ENCODE measurements around the gene GCK.

Gene GCK

DNA sequence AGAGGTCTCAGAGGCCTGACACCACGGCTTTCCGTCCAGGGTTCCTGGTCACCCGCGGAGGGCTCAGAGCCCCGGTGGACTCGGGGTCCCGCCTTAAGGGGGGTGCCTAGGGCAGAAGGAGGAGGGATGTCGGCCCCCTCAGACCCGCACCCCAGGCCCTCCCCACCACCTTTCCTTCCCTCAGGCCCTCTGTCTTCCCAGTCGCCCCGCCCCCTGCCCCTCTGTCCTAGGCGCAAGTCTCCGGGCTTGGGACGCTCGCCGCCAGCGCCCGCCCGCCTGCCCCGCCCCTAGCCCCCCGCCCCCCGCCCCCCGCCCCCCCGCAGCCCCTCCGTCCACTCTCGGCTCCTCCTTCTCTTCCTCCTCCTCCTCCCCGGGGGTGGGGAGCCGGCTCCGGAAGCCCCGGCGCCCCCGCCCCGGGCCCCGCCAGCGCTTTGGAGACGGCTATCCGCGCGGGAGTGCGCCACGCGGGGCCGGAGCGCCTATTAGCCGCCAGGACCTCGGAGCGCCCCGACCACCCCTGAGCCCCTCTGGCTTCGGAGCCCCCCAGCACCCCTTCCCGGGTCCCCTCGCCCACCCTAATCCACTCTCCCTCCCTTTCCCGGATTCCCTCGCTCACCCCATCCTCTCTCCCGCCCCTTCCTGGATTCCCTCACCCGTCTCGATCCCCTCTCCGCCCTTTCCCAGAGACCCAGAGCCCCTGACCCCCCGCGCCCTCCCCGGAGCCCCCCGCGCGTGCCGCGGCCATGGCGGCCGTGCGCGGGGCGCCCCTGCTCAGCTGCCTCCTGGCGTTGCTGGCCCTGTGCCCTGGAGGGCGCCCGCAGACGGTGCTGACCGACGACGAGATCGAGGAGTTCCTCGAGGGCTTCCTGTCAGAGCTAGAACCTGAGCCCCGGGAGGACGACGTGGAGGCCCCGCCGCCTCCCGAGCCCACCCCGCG, 85.0 kb downstream of the GCK start, which contains the start of gene AEBP1:
TSS of gene AEBP1 (plus strand) at position 423 of the 937 bp plus-strand sequence. CDS start at position 744, 321 bp downstream.
- no peak for DNase-seq (ENCODE audit: low read depth)

DNA sequence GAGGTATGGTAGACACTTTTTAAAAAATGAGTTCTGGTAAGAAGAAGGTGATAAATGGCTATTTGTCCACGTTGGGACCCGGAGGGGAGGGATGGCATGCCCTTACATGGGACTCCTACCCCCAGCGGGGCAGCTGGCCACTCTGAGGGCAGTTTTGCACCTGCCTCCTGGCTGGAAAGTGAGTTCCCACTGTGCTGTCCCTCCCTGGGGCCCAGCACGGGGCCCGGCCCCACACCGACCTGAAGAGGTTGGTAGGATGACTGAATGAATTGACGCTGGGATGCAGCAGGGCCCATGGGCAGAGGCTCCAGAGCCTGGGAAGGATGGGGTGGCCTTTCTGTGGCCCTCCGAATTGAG, 85.7 kb downstream of the GCK start:
- no peak for DNase-seq (ENCODE audit: low read depth)

DNA sequence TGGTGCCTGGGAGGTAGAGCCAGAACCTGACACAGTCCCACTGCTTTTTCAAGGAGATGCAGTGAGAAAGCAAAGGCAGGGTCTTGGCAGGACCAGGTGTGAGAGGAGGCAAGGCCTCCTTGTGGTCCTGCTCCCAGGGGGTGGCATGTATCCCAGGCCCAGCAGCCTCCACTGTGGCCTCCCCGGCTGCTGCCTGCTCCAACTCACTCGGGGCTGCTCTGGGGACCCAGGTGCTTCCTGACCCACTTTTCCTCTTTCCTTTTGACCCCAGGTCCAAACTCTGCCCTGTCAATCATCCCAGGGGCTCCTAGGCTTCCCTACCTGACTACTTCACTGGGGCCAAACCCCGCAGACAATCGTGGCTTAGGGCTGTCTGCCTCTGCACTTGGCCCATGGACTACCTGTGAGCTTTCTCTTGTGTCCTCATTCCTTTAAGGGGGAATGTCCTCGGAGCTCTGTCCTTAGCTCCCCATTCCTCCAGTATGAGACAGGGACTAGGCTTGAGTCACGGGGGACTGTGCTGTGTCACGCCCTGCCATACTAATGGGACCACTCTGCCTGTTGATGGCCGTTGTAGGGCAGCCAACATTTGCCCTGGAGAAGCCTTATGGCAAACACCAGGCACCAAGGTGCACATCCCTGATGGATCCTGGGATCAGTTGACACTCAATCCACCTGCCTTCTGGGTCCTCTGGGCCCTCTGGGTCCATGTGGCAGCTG, 86.2 kb downstream of the GCK start:
- DNase-seq (ENCODE audit: low read depth), result no peak

DNA sequence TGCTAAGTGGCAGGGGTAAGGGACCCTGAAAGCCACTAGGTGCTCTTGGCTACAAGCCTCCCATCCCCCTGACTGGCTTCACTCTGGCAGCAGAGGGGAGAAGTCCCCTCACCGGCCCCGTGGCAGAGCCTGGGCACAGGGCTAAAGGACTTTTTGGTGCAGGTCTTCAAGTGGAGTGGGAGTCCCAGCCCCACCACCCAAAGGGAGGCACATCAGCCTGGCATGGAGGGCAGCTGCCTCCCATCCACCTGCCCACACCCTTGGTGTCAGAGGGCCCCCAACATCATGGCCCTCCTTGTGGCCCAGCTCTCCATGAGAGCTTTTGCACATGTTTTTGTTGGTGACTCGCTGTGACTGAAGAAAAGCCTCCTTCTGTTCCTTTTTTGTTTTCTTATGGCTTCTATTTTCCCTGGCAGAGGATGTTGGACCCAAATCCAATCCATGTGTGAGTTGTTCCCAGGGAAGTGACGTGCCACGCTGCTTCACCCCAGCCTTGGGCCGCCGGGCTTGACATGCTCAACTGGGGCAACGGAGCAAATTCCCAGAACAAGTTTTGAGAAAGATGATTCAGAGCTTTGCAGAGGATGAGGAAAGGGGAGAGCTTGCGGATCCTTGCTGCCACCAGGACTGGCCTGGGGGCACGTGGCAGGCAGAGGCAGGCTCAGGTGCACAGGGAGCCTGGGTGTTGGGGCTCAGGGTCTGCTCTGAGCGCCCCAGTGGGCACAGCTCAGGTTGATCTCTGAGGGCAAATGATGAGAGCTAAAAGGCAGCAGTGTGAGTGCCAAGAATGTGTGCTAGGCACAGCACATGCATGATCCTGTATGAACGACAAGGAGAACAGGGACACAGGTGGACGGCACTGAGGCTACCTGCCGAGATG, 87.0 kb downstream of the GCK start:
- no peak for DNase-seq (ENCODE audit: low read depth)

DNA sequence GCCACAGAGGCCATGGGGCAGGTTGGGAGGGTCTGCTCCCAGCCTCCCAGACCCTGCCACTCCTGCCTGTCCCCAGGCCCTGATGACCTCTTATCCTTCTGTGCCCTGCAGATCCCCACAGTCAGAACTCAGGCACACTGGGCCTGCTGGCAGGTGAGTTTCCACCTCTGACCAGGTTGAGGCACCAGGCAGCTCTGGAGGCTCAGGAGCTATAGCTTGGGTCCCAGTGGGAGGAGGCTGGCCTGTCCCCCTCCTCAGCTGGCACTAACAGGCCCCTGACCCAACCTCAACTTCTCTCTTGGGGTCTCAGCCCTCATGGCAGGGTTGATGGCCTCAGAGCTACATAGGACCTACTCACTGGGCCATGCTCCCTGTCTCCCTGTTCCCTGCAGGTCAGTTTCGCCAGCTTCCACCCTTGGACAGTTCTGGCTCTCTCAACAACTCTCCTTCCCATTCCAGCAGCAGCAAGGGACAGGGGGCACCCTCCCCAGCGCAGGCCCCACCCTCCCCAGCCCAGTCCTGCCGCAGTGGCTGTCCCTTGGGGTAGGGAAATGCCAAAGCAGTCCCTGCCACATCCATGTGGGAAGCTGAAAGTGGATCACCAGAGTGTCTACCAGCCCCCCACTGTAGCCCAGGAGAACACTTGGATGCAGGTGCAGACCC, 87.8 kb downstream of the GCK start:
- no peak for DNase-seq (ENCODE audit: low read depth)

DNA sequence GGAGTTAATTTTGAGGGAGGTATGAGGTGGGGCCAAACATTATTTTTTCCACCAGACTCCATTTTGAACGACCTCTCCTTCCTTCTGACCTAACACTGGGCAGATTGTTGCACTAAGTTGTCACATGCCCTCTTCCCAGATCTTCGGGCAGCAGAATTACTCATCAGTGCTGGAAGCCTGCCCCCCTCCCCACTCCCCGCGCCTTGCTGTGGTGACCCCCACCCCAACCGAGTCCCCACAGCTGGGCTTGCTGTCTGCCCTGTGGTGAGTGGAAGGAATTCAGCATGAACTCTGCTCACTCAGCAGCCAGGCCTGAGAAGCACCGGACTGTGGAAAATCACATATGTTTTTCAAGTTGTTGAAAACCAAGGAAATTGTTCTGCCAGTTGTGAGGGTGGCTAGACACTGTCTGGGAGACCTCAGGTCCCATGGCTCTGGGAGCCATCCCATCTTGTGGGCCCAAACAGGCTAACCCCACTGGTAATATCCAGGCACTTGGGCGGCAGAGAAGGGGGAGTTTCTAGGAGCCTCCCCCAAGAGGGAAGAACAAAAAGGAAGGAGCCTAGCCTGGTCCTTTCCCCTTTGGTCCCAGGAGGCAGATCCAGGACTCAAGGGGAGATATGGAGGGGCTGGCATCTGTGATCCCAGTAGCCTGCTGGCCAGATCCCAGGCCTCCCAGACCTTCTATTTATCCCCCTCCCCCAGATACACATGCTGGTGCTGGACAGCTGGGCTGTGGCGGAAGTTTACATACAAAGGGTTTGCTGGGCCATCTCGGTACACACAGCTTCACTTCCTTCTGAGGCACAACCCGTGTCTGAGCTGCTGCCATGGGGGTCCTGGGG, 88.6 kb downstream of the GCK start:
- DNase-seq (ENCODE audit: low read depth), result no peak

DNA sequence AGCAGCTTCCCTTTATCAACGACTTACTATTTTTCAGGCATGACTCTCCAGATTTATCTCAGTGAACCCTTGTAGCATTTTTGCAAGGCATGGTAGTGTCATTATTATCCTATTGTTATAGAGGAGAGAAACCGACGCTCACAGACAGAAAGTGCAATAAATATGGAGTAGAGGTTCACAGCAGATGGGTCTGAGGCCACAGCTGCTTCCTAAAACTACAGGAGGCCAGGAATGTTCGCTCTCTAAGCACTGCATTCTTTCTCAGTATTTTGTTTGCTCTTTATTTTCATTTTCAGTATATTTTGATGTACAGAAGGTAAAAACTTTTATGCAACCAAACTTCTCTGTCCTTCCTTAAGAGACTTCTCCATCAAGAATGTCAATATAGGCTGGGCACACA, 89.6 kb downstream of the GCK start:
- no peak for DNase-seq (ENCODE audit: low read depth)

DNA sequence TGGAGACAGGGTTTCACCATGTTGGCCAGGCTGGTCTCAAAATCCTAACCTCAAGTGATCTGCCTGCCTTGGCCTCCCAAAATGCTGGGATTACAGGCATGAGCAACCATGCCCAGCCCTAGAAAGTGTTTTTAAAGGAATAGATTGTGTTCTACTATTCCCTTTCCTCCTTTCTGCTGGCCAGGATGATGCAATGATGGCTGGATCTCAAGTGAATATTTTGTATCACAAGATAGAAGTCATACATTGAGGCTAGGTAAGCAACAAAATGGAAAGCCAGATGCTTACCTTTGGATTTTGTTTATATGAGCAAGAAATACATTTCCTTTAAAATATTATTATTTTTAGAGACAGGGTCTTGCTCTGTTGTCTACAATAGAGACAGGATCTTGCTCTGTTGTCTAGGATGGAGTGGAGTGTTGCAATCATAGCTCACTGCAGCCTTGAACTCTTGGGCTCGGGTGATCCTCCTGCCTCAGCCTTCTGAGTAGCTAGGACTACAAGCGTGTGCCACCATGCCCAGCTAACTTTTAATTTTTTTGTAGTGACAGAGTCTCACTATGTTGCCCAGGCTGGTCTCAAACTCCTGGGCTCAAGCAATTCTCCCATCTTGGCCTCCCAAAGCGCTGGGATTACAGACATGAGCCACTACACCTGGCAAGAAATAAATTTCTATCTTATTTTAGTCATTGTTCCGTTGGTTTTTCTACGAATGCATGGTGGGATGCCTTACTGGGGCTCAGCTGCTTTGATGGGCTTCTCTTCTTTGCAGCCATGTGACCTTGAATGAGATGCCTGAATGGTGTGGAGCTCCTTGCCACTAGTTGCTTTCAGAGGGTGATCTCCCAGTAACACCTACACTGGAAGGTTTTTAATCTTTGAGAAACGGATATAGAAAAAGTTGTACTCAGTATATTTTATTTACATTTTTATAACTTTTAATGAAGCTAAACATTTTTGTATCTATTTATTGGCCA, 90.9 kb downstream of the GCK start:
- DNase-seq (ENCODE audit: low read depth), result no peak

DNA sequence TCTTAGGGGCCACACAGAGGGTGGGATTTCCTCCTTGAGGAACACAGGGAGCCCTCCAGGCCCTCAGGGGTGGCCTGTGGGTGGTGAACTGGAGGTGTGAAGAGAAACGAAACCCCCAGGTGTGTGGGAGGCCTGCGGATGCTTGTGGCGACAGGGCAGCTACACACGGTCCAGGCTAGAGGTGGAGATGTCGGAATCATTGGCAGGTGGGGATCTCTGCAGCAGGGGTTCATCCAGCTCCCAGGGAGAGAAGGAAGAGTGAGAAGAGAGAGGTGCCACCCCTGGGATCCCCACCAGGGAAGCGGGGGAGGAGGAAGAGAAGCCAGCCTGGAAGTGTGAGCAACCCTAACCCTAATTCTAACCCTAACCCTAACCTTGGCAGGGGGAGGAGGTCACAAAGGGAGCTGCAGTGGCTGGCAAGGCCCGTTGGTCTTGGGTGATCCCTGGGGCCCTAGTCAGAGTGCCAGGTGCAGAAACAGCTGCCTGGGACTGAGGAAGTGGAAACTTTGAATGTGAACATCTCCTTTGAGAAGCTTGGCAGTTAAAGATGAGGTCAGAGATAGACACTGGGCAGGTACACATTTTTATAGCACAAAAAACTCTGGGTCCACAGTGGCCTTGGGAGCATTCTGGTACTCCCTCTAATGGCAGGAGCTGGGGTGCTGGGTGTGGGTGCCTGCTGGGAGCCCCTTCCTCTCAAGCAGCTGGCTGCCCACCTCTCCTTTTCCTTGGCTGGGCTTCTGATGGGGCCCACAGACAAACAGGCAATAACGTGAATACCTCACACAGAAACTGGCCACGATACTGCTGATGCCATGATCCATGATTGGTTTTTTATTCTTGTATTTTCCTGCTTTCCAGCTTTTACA, 91.9 kb downstream of the GCK start:
- DNase-seq (ENCODE audit: low read depth), result no peak

DNA sequence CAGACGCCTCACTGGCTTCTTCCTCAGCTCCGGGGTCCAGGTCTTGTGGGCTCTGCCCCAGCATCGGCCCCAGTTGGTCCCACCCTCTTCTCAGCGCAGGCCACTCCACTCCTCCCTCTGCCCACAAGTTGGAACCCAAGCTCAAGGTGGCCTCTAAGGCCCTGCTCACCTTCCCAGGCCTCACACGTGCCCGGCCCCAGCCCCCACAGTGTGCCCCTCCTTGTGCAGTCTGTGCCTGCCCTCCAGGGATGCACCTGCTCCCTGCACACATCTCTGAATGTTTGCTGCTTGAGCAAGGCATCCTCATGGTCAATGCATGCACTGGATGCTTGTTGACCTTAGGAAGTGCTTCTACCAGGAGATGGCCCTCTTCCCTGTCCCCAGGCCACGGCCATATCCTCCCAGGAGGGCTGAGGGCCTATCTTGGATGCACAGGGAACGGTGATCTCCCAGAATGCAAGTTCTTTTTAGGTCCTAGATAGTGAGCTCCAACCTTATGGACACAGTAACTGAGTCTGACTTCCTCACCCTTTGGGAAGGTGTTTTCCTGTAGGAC, 92.8 kb downstream of the GCK start:
- DNase-seq (ENCODE audit: low read depth), result no peak

DNA sequence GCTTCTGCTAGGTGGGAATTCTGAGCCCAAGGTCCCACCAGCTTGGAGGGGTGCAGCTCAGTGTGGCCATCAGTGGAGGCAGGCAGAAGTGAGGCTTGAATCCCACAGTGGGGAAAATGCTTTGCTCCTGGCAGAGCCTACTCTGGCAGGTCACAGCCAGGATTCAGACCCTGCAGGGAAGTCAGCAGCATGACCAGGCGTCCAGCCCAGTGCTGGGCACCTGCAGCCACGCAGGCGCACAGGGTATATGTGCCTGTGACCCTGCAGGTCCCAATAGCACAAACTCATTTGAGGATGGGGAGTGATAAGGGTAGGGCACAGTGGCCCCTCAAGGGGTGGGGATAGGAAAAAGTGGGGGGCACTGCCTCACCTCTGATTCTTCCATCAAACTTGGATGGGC, 93.5 kb downstream of the GCK start:
- no peak for DNase-seq (ENCODE audit: low read depth)

DNA sequence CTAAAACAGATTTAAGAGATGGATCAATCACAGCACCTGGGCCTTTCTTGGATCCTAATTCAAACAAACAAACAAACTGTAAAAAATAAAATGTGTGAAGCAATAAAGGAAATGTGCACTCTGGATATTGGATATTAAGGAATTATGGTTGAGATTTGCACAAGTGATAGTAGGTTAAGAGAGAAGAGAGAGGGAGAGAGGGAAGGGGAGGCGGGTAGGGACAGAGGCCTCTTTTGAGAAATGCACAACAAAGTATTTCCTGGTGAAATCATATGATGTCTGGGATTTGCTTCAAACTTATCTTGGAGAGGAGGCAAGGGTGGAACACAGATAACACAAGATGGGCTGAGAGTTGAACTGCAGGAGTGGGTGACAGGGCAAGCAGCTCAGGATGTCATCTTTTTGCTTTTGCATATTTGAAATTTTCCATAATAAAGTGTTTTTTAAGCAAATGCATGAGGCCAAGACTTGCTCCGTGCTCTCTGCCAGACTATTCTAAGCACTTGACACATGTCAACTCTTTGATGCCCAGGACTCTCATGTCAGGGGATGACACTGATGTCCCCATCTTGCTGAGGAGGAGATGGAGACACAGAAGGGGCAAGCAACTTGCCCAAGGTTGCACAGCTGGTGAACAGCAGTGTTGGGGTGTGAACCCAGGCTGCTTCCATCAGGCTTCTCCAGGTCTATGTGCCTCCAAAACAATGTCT, 94.2 kb downstream of the GCK start:
- no peak for DNase-seq (ENCODE audit: low read depth)

DNA sequence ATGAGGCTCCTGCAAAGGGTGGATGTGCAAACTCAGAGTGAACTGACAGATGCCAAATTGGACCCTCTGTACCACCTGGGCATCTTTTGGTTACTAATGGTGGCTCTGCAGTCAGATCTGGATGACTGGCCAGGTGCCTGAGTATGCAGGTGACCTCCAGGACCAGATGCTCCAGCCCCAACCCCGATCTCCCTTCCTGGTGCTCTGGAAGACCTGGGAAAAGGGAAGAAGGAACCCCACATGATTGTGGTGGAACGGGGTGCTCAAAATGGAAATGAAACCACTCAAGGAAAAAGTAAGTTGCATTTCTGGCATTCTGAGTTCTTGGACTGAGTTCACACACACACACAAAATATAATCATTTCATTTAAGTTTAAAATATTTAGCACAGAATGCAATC, 94.9 kb downstream of the GCK start:
- no peak for DNase-seq (ENCODE audit: low read depth)
